Loucy (cell line): ENCODE data around the gene COX8C.

Experiments used
- CTCF ChIP-seq: fragments of 200-600 bp; sonication (generic); conservative IDR thresholded peaks from 2 replicates; pipeline ENCODE4 v1.5.1; 2014; ENCODE audit warnings: mild to moderate bottlenecking, antibody characterized with exemption, low read length
- EZH2phosphoT487 ChIP-seq: fragments of 200-600 bp; IDR thresholded peaks from 2 replicates; pipeline ENCODE4 v1.6.1; 2018; ENCODE audit warnings: antibody characterized with exemption, mild to moderate bottlenecking, moderate library complexity, borderline replicate concordance

- TF ChIP-seq CTCF: peak; percentile 20; the same call in 1 of the 2 replicates
- no peak for TF ChIP-seq EZH2phosphoT487
Observed at GRCh38 chr14:93346926-93347721, at the start of gene COX8C.
